ENCODE data around the gene MMRN2. TPM values are rescaled to one million over a fixed set of nuclear protein-coding genes. Genes with fewer than 3 reads are reported as not detected.

Gene MMRN2
- total RNA-seq, 1 donor = 1.2 TPM

DNA sequence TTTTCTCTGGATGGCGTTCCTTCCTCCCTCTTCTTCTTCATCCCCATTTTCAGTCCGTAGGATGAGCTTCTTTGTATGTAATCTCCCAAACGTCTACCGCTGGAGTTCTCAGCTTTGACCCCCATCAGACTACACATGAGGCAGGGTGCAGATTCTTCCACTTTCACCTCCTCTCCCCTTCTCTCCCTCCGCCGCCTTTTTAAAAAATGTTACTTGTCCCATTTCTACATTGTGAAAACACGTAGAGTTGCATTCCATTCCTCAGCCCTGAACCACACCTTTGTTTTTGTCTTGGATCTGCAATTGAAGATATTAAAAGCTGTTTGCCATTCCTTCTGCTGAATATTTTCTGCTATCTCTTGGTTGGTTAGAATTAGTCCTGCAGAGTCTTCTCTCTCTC lies 17.1 kb upstream of the MMRN2 start:
- H3K4me3 ChIP-seq (ENCODE audit: low read length) = no peak overlapping the region

DNA sequence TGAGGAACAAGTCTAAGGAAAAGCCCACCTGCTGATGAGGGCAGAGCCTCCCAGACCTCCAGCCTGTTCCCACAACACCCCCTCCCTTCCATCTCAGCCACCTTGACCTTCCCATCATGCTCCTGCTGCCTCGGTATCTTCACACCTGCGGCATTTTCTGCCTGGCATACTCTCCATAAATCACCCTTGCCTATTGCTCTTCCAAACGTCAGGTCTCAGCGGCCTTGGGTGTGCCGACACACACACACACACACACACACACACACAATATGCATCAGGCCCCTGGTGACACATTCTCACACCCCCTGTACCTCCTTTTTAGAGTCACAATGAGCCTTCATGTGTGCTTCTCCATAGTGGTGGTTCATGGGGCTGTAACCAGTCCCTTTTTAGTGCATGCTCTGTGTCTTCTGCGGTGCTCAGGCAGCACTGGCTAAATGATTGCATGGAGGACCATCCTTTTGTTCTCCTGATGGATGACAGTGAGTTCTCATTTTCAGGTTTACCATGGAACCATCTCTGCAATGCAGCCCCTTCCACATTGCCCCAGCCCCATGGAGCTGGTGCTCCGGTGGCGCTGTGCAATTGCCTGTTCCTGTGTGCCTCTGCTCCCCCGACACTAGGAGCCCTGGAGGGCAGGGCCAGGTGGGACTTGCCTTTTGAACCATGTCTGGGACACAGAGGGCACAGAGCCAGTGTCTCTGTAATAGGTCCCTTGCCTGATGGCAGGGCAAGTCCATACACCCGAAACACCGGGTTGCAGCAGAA lies 15.4 kb upstream of the MMRN2 start:
- peaks cover 23% of the 10 kb centered on the region for H3K27me3 ChIP-seq (ENCODE audit: insufficient read depth, low read length)
- no peaks in the 10 kb centered on the region for H3K9me3 ChIP-seq (ENCODE audit: low read depth, low read length)
- H3K4me3 ChIP-seq (ENCODE audit: low read length) = no peak overlapping the region
- peaks cover 38% of the 10 kb centered on the region for H3K4me1 ChIP-seq (ENCODE audit: insufficient read depth, low read length)

More for the DNA sequence above, 17.1 kb upstream of the MMRN2 start:
- peaks cover 9% of the 10 kb centered on the region for H3K27me3 ChIP-seq (ENCODE audit: insufficient read depth, low read length)
- no peaks in the 10 kb centered on the region for H3K9me3 ChIP-seq (ENCODE audit: low read depth, low read length)
- H3K4me1 ChIP-seq (ENCODE audit: insufficient read depth, low read length) = peaks cover 23% of the 10 kb centered on the region

DNA sequence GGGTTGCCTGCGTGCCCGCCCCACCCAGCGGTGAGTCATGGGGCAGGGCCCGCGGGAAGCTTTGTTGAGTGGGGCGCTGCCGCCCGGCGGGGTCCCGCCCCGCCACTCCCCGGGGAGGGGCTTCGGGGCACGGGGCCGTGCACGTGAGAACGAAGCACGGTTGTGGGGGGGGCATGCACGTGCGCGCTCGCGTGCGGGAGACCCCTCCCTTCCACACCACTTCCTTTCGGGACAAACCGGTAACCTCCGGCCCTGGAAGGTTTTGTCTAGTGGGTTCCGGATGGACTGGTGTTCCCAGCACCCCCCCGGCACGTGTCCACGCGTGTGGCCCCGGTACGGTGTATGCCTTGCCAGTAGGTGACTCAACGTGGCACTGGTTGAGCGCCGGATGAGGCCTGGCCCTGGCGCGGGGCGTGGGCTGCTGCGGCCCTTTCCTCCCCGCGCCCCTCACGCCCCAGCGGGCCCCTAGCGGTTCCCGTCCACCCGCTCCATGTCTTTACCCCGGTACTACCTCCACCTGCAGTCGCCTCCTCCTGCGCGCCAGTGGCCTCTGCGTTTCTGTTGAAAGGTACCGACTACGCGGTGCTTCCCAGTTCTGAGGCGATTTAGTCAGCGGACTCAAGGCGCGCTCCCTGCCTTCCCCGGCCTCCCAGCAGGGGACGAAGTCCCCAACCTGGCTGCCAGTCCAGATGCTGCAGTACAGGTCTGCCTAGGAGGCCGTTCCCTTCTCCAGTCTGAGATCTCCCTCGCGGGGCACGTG lies 14.0 kb upstream of the MMRN2 start:
- Histone ChIP-seq H3K27me3 (ENCODE audit: insufficient read depth, low read length) (peaks cover 25% of the 10 kb centered on the region), H3K4me3 (ENCODE audit: low read length) (peak overlapping the region; percentile 54), H3K4me1 (ENCODE audit: insufficient read depth, low read length) (peaks cover 46% of the 10 kb centered on the region), H3K9me3 (ENCODE audit: low read depth, low read length) (no peaks in the 10 kb centered on the region)

DNA sequence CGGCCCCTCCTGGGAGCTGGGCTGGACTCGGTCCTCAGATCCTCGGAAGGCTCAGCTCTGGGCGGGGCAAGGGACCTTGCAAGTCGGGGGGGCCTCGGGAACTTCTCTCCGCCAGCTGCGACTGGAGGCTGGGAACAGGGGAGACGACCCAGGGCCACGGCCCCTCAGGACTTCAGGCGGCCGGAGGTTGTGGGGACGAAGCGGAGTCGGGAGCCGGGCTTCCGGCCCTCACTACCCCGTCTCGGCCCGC lies 13.5 kb upstream of the MMRN2 start:
- peaks cover 25% of the 10 kb centered on the region for H3K27me3 ChIP-seq (ENCODE audit: insufficient read depth, low read length)
- H3K4me1 ChIP-seq (ENCODE audit: insufficient read depth, low read length) = peaks cover 51% of the 10 kb centered on the region
- H3K4me3 ChIP-seq (ENCODE audit: low read length) = peak overlapping the region; percentile 54
- H3K9me3 ChIP-seq (ENCODE audit: low read depth, low read length) = no peaks in the 10 kb centered on the region

DNA sequence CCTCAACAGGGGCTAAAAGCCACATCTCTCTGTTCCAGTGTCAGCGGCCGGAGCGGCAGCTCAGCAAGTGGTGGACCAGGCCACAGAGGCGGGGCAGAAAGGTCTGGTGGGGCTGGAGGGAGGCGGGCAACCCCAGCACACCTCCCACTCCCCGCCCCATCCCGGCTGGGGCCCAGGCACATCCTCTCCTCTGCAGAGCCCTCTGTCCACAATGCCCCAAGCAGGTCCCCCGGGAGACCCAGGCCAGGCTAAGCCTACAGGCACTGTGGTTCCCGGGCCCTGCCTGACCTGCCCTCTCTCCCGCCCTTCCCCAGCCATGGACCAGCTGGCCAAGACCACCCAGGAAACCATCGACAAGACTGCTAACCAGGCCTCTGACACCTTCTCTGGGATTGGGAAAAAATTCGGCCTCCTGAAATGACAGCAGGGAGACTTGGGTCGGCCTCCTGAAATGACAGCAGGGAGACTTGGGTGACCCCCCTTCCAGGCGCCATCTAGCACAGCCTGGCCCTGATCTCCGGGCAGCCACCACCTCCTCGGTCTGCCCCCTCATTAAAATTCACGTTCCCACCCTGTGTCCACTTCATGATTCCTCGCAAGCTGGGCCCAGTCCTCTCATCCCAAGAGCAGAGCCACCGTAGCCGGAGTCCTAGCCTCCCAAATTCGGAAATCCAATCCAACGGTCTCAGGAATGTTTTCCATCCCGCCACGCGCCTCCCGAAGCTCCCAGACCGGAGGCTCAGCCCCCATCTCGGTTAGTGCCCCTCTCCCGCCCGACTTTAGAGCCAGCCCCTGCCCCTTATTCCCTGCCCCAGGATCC lies 13.0 kb upstream of the MMRN2 start:
- H3K4me1 ChIP-seq (ENCODE audit: insufficient read depth, low read length) = peaks cover 55% of the 10 kb centered on the region
- H3K4me3 ChIP-seq (ENCODE audit: low read length) = peak overlapping the region; percentile 54
- no peaks in the 10 kb centered on the region for H3K9me3 ChIP-seq (ENCODE audit: low read depth, low read length)
- H3K27me3 ChIP-seq (ENCODE audit: insufficient read depth, low read length) = peaks cover 25% of the 10 kb centered on the region

DNA sequence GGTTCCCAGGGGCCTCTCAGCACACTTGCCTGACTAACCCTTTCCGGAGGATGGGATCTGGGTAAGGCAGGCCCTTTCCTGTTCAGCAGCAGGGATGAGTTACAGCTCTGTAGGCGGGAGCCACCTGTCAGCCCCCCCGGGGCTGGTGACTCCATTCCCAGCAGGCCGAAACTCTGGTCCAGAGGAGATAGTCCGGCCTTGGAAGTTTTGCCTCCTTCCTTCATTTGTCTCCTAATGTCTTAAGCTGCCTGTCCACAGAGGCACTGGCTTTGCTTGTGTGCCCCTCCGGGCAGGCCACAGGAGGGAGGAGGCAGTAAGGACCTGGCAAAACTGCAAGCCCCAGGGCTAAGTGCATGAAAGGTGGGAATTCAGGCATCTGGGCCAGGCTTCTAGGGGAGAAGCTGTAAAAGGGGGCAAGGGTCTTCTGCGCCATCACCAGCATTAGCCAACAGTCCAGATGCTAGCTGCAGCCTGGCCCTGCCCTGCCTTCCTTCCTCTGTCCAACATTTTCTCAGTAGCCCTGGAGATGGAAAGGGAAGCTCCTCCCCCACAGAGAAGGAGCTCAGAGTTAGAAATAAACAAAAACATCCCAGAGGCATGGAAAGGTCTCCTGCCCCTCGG lies 12.1 kb upstream of the MMRN2 start:
- H3K4me3 ChIP-seq (ENCODE audit: low read length) = no peak overlapping the region
- peaks cover 25% of the 10 kb centered on the region for H3K27me3 ChIP-seq (ENCODE audit: insufficient read depth, low read length)
- no peaks in the 10 kb centered on the region for H3K9me3 ChIP-seq (ENCODE audit: low read depth, low read length)
- H3K4me1 ChIP-seq (ENCODE audit: insufficient read depth, low read length) = peaks cover 55% of the 10 kb centered on the region

DNA sequence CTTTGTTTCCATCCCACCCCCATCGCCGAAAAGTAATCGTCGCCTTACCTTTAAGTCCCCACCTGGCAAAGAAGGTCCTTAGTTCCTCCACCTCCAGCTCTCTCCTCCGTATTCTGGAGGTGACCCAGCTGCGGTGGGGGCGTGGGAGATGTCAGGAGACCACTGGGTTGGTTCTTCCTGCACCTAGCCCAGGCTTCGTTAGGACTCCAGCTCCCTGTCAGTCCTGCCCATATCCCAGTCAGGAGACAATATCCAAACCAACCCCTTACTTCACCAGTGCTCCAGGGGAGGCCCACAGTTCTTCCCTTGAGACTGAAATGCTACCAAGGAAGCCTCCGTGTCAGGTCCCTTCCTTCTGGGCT lies 11.6 kb upstream of the MMRN2 start:
- H3K4me1 ChIP-seq (ENCODE audit: insufficient read depth, low read length) = peaks cover 55% of the 10 kb centered on the region
- peaks cover 25% of the 10 kb centered on the region for H3K27me3 ChIP-seq (ENCODE audit: insufficient read depth, low read length)
- no peaks in the 10 kb centered on the region for H3K9me3 ChIP-seq (ENCODE audit: low read depth, low read length)
- H3K4me3 ChIP-seq (ENCODE audit: low read length) = no peak overlapping the region

DNA sequence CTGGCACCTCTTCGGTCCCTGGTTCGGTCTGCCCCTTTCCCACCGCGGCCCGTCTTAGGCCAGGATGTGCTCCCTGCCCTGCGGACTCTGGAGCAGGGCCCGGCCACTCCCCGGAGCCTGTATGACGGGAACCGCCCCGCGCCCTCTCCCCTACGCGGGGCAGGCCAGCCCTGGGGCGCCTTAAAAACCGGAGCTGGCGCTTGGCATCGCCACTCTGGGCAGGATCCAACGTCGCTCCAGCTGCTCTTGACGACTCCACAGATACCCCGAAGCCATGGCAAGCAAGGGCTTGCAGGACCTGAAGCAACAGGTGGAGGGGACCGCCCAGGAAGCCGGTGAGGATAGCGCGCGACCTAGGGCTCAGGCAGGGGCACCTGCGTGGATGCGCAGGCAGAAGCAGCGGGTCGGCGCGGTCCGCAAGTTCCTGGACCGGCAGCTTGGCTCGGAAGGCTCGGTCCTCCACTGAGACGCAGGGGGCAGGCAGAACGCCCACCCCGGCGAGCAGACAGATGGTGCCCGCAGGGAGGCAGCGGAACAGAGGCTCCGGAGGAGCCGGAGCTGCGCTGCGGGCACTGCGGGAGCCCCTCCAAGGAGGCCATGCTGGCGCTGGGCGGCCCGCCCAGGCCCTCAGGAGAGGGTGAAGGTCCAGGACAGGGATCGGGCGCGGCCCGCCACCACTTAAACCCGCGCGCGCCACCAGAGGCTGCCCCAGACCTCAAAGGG lies 11.0 kb upstream of the MMRN2 start, which contains the start of gene ADIRF:
TSS of gene ADIRF (plus strand) at position 212 of the 723 bp plus-strand sequence. CDS start at position 275, 63 bp downstream.
- H3K27me3 ChIP-seq (ENCODE audit: insufficient read depth, low read length) = peaks cover 25% of the 10 kb centered on the region
- no peak within 1 kb of the TSS for H3K4me3 ChIP-seq (ENCODE audit: low read length)
- H3K4me1 ChIP-seq (ENCODE audit: insufficient read depth, low read length) = peaks cover 55% of the 10 kb centered on the region
- H3K9me3 ChIP-seq (ENCODE audit: low read depth, low read length) = no peaks in the 10 kb centered on the region

DNA sequence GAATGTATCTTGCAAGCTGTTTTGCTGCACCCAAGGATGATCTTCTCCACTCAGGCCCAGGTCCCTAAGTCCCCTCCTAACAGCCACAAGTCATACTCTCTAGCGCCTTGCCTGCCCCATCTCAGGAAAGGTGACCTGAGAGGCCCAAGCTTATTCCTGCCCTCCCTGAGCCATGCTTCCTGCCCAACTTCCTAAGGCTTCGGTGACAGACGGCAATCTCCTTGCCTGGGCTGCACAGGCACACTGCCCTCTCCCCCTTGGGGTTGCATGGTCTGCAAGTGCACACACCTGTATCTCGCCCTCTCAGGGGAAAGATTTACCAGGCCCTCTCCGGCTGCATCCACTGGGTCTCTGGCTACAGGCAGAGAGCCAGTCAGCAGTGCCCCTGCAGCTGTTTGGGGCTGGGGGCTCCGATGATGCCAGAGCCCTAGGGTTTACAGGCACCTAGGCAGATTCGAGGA lies 10.1 kb upstream of the MMRN2 start:
- H3K4me1 ChIP-seq (ENCODE audit: insufficient read depth, low read length) = peaks cover 55% of the 10 kb centered on the region

DNA sequence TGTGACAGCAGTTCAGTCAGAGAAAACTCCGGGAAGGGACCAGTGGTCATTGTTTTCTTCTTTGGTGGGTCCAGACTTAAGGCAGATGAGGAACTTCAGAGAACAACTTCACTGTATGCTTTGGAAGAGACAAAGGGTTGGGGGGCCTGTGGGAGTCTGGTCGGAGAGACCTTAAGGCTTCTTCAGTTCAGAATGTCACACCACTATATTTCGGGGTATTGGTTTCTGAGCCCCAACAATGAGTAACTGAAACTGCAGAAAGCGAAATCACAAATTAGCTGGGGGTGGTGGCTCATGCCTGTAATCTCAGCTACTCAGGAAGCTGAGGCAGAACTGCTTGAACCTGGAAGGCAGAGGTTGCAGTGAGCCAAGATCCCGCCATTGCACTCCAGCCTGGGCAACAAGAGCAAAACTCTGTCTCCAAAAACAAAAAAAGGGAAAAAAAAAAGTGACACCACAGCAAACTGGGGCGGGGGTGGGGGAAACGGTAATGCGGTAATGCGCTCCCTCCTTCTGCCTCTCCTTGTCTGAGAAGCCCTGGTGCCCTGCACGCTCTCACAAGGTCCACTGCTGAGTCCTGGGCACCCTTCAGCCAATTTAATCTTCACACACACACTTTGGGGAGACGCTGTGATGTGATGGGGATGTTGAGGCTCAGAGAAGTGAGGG lies 8.7 kb upstream of the MMRN2 start:
- Histone ChIP-seq H3K27me3 (ENCODE audit: insufficient read depth, low read length) (peaks cover 25% of the 10 kb centered on the region), H3K9me3 (ENCODE audit: low read depth, low read length) (no peaks in the 10 kb centered on the region), H3K4me1 (ENCODE audit: insufficient read depth, low read length) (peaks cover 47% of the 10 kb centered on the region), H3K4me3 (ENCODE audit: low read length) (no peak overlapping the region)

More for the DNA sequence above, 10.1 kb upstream of the MMRN2 start:
- H3K9me3 ChIP-seq (ENCODE audit: low read depth, low read length) = no peaks in the 10 kb centered on the region
- H3K27me3 ChIP-seq (ENCODE audit: insufficient read depth, low read length) = peaks cover 25% of the 10 kb centered on the region
- no peak overlapping the region for H3K4me3 ChIP-seq (ENCODE audit: low read length)

DNA sequence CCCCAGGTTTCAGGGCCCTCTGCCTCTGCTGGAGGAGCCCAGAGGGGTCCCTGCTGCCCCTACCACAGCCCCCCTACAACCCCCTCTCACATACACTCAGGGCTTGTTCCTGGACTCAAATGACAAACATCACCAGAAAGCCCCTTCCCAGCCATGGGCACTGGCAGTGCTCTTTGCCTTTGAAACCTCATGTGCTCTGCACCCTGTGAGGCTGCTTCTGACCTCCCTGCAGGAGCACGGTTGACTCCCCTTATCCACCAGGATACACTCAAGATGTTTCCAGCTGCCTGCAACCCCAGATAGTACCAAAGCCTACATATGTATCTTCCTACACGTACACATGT lies 7.4 kb upstream of the MMRN2 start:
- Histone ChIP-seq H3K4me1 (ENCODE audit: insufficient read depth, low read length) (peaks cover 35% of the 10 kb centered on the region), H3K9me3 (ENCODE audit: low read depth, low read length) (no peaks in the 10 kb centered on the region), H3K4me3 (ENCODE audit: low read length) (no peak overlapping the region), H3K27me3 (ENCODE audit: insufficient read depth, low read length) (peaks cover 19% of the 10 kb centered on the region)

DNA sequence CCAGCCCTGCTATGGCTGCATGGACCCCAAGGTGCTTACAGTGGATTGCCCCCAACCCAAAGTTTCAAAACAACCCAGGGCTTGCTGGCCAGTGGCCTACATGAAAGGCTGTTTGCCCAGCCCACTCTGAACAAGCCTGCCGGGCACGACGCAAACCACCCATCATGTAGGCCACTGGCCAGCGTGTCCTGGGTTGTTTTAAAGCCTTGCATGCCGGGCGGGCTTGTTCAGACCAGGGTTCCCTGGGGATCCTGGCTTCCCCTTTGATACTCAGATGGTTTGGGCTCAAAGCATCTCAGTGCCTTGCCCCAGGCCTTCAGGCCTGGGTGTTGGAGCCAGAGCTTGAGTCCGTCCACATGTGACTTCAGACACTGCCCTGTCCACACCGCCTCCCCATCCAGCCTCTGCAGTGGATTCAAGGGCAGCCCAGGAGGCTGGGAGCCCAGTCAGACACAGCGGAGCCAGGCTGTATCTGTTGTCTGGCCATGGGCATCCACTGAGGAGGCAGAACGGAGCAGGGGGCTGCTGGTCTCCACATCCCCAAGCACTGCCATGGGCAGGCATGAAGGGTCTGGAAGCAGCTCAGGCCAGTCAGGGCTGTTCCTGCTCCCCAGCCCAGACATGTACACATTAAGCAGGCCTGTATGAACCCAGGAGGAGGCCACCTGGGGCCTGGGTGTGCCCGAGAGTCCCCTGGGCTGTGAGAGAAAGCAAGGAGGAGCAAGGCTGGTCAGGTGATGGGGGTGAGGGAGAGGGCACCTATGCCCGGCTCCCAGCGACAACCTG lies 6.8 kb upstream of the MMRN2 start:
- peaks cover 14% of the 10 kb centered on the region for H3K27me3 ChIP-seq (ENCODE audit: insufficient read depth, low read length)
- H3K9me3 ChIP-seq (ENCODE audit: low read depth, low read length) = no peaks in the 10 kb centered on the region
- H3K4me3 ChIP-seq (ENCODE audit: low read length) = no peak overlapping the region
- peaks cover 31% of the 10 kb centered on the region for H3K4me1 ChIP-seq (ENCODE audit: insufficient read depth, low read length)

DNA sequence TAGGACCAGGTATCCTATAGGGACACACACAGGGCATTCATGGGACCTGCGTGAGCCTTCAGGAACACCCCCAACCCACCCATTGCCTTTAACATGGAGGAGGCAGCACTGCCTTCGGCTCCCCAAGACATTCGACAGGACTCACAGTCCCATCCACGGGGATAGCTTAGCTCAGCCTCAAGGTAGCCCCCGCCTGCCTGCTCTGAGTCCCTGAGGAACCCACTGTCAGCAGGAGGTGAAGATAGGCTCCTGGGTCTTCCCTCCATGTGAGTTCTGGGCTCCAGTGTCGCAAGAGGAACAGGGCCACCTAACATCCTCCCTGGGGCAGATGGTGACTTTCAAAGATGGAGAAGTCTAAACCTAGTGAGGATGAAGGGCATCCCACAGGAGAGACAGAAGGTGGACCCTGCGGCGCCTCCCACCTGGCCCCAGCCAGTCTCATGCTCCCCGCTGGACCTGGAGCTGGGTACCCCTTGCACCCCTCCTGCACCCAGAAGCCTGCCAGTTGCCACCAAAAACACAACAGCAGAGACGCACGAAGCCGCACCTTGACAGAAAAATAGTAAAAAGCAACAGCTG lies 6.0 kb upstream of the MMRN2 start:
- H3K4me3 ChIP-seq (ENCODE audit: low read length) = no peak overlapping the region
- no peaks in the 10 kb centered on the region for H3K9me3 ChIP-seq (ENCODE audit: low read depth, low read length)
- H3K27me3 ChIP-seq (ENCODE audit: insufficient read depth, low read length) = peaks cover 7% of the 10 kb centered on the region
- peaks cover 26% of the 10 kb centered on the region for H3K4me1 ChIP-seq (ENCODE audit: insufficient read depth, low read length)

Measured in mononuclear cell (primary cell).